ENCODE results near the gene FILIP1.

DNA sequence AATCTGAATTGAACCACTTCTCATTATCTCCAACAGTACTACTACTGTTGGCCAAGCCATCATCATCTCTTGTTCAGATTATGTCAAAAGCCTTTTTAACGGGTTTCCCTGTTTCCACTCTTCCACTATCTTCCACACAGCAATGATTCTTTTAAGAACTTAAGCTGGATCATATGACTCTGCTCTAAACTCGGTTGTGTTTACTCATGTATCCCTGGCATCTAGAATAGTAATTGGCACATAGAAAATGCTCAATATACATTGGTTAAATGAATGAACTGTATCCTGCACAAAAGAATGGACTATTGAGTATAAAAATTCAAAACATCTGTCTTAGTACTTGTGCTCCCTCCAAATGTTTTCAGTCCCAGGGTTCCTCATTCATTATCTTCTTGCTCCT is 247.2 kb downstream of the FILIP1 start:
- TF ChIP-seq, protein P1, sequence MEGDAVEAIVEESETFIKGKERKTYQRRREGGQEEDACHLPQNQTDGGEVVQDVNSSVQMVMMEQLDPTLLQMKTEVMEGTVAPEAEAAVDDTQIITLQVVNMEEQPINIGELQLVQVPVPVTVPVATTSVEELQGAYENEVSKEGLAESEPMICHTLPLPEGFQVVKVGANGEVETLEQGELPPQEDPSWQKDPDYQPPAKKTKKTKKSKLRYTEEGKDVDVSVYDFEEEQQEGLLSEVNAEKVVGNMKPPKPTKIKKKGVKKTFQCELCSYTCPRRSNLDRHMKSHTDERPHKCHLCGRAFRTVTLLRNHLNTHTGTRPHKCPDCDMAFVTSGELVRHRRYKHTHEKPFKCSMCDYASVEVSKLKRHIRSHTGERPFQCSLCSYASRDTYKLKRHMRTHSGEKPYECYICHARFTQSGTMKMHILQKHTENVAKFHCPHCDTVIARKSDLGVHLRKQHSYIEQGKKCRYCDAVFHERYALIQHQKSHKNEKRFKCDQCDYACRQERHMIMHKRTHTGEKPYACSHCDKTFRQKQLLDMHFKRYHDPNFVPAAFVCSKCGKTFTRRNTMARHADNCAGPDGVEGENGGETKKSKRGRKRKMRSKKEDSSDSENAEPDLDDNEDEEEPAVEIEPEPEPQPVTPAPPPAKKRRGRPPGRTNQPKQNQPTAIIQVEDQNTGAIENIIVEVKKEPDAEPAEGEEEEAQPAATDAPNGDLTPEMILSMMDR (IDR thresholded peaks at IDR 0.05) = no peak
- no peak for TF ChIP-seq EP300 (IDR thresholded peaks at IDR 0.05)

Measured in upper lobe of left lung (tissue), 4 donors.